Peyer's patch (tissue), 4 donors: ENCODE measurements around the gene GPR108.

Experiments
- CTCF ChIP-seq, 6 experiments: fragments of 450-650 bp in 4 of 6; fragments of 200-600 bp in 2 of 6; sonication (generic) in 1 of 6; IDR thresholded peaks; one replicate each; pipeline ENCODE4 v1.5.1; 2017 to 2019; ENCODE audit warnings: antibody characterized with exemption in 6 of 6, mild to moderate bottlenecking in 3 of 6, moderate library complexity in 1 of 6
- POLR2A ChIP-seq, 2 donors: fragments of 450-650 bp; IDR thresholded peaks; one replicate each; pipeline ENCODE4 v1.5.1; 2017; ENCODE audit warnings: antibody characterized with exemption in 2 of 2, mild to moderate bottlenecking in 2 of 2, moderate library complexity in 2 of 2

- TF ChIP-seq CTCF (IDR thresholded peaks at IDR 0.05) (no peak), POLR2A (IDR thresholded peaks at IDR 0.05) (no peak)
These were observed 3.4 kb upstream of the GPR108 start for GRCh38 chr19:6740589-6741343.
